DOHH2 (cell line): ENCODE measurements around the gene PEX3.

ENCODE experiments used
- EZH2phosphoT487 ChIP-seq: fragments of 200-600 bp; sonication (generic); IDR thresholded peaks from 2 replicates; pipeline ENCODE4 v1.6.1; 2017; ENCODE audit warnings: borderline replicate concordance, mild to moderate bottlenecking, antibody characterized with exemption, low read length, moderate library complexity, mixed read lengths
- TF ChIP-seq, protein P1 (sequence below): fragments of 200-600 bp; sonication (generic); IDR thresholded peaks from one replicate; pipeline ENCODE4 v1.5.1; 2014; ENCODE audit warnings: antibody characterized with exemption, mild to moderate bottlenecking, low read depth, low read length; ENCODE audit not compliant: poor library complexity, severe bottlenecking

- TF ChIP-seq, protein P1, sequence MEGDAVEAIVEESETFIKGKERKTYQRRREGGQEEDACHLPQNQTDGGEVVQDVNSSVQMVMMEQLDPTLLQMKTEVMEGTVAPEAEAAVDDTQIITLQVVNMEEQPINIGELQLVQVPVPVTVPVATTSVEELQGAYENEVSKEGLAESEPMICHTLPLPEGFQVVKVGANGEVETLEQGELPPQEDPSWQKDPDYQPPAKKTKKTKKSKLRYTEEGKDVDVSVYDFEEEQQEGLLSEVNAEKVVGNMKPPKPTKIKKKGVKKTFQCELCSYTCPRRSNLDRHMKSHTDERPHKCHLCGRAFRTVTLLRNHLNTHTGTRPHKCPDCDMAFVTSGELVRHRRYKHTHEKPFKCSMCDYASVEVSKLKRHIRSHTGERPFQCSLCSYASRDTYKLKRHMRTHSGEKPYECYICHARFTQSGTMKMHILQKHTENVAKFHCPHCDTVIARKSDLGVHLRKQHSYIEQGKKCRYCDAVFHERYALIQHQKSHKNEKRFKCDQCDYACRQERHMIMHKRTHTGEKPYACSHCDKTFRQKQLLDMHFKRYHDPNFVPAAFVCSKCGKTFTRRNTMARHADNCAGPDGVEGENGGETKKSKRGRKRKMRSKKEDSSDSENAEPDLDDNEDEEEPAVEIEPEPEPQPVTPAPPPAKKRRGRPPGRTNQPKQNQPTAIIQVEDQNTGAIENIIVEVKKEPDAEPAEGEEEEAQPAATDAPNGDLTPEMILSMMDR = no peak
- TF ChIP-seq EZH2phosphoT487 = no peak
Observed at GRCh38 chr6:143465546-143465945, 14.9 kb downstream of the PEX3 start.
